SK-N-SH treated with all-trans-retinoic acid at 6 μM for 48 hours (cell line): ENCODE measurements around the gene DDX24.

Experiments
- ATAC-seq: fragments of 200-7000 bp; cut with Tn5 transposase; 3 replicates; pipeline ENCODE4 v1.9.1; 2020; ENCODE audit warnings: mild to moderate bottlenecking, moderate library complexity
- ARNTL ChIP-seq: fragments of 450-650 bp; formaldehyde crosslinking; IDR thresholded peaks from 2 replicates; pipeline ENCODE4 v1.5.0; 2020; ENCODE audit warnings: low read depth, mild to moderate bottlenecking, moderate library complexity, borderline replicate concordance
- BACH2 ChIP-seq: fragments of 250-450 bp; sonication (Bioruptor Pico); IDR thresholded peaks from 2 replicates; pipeline ENCODE4 v1.9.0; 2021; ENCODE audit warnings: mild to moderate bottlenecking, borderline replicate concordance
- CREB5 ChIP-seq: fragments of 250-450 bp; sonication (Bioruptor Pico); IDR thresholded peaks from 2 replicates; pipeline ENCODE4 v1.5.1; 2020; ENCODE audit warnings: low read depth, mild to moderate bottlenecking, moderate library complexity
- CSDC2 ChIP-seq: fragments of 250-450 bp; sonication (Bioruptor Pico); IDR thresholded peaks from 2 replicates; pipeline ENCODE4 v1.5.0; 2020; ENCODE audit warnings: mild to moderate bottlenecking, moderate library complexity
- ESRRG ChIP-seq: fragments of 250-450 bp; sonication (Bioruptor Pico); IDR thresholded peaks from 2 replicates; pipeline ENCODE4 v1.6.1; 2021; ENCODE audit warnings: mild to moderate bottlenecking
- GLIS3 ChIP-seq: fragments of 250-450 bp; sonication (Bioruptor Pico); IDR thresholded peaks from 2 replicates; pipeline ENCODE4 v1.5.0; 2020; ENCODE audit warnings: mild to moderate bottlenecking, moderate library complexity
- ISL1 ChIP-seq: fragments of 250-450 bp; sonication (Bioruptor Pico); IDR thresholded peaks from 2 replicates; pipeline ENCODE4 v2.1.2; 2022; ENCODE audit warnings: mild to moderate bottlenecking, moderate library complexity
- OSR1 ChIP-seq: fragments of 250-450 bp; sonication (Bioruptor Pico); IDR thresholded peaks from 2 replicates; pipeline ENCODE4 v1.8.0; 2022; ENCODE audit warnings: moderate library complexity, mild to moderate bottlenecking, inconsistent platforms
- PPARA ChIP-seq: fragments of 250-450 bp; sonication (Bioruptor Pico); IDR thresholded peaks from 2 replicates; pipeline ENCODE4 v1.5.0; 2020; ENCODE audit warnings: mild to moderate bottlenecking, borderline replicate concordance
- RARB ChIP-seq: fragments of 250-450 bp; sonication (Bioruptor Pico); IDR thresholded peaks from 2 replicates; pipeline ENCODE4 v1.8.0; 2021; ENCODE audit warnings: mild to moderate bottlenecking, moderate library complexity
- SNAI2 ChIP-seq: fragments of 250-450 bp; sonication (Bioruptor Pico); IDR thresholded peaks from 2 replicates; pipeline ENCODE4 v1.5.0; 2020; ENCODE audit warnings: mild to moderate bottlenecking, moderate library complexity
- TCF4 ChIP-seq: fragments of 250-450 bp; sonication (Bioruptor Pico); IDR thresholded peaks from 2 replicates; pipeline ENCODE4 v1.8.0; 2021; ENCODE audit warnings: mild to moderate bottlenecking, moderate library complexity, borderline replicate concordance
- TOX ChIP-seq: fragments of 250-450 bp; sonication (Bioruptor Pico); IDR thresholded peaks from 2 replicates; pipeline ENCODE4 v1.8.0; 2021; ENCODE audit warnings: mild to moderate bottlenecking, moderate library complexity, borderline replicate concordance
- ZC3H10 ChIP-seq: fragments of 250-450 bp; sonication (Bioruptor Pico); IDR thresholded peaks from 2 replicates; pipeline ENCODE4 v1.5.1; 2021; ENCODE audit warnings: mild to moderate bottlenecking, moderate library complexity
- ZFP3 ChIP-seq: fragments of 250-450 bp; sonication (Bioruptor Pico); IDR thresholded peaks from 2 replicates; pipeline ENCODE4 v1.5.0; 2020; ENCODE audit warnings: mild to moderate bottlenecking, moderate library complexity
- ZNF565 ChIP-seq: fragments of 450-650 bp; formaldehyde crosslinking; conservative IDR thresholded peaks from 2 replicates; pipeline ENCODE4 v1.5.0; 2020; ENCODE audit warnings: low read depth, mild to moderate bottlenecking, moderate library complexity
- ZNF70 ChIP-seq: fragments of 450-650 bp; formaldehyde crosslinking; IDR thresholded peaks from 2 replicates; pipeline ENCODE4 v1.5.0; 2020; ENCODE audit warnings: mild to moderate bottlenecking, moderate library complexity
- ZNF8 ChIP-seq: fragments of 450-650 bp; formaldehyde crosslinking; IDR thresholded peaks from 2 replicates; pipeline ENCODE4 v1.5.0; 2020; ENCODE audit warnings: mild to moderate bottlenecking, moderate library complexity
- TF ChIP-seq, protein P1 (sequence below): fragments of 250-450 bp; sonication (Bioruptor Pico); IDR thresholded peaks from 2 replicates; pipeline ENCODE4 v1.8.0; 2020; ENCODE audit warnings: mild to moderate bottlenecking, moderate library complexity, borderline replicate concordance
- TF ChIP-seq, protein P2 (sequence below): fragments of 250-450 bp; sonication (Bioruptor Pico); IDR thresholded peaks from 2 replicates; pipeline ENCODE4 v1.5.1; 2021; ENCODE audit warnings: mild to moderate bottlenecking, moderate library complexity
- TF ChIP-seq, protein P3 (sequence below): fragments of 250-450 bp; sonication (Bioruptor Pico); IDR thresholded peaks from 2 replicates; pipeline ENCODE4 v1.8.0; 2021; ENCODE audit warnings: low read depth, mild to moderate bottlenecking, moderate library complexity, borderline replicate concordance

Gene DDX24

DNA sequence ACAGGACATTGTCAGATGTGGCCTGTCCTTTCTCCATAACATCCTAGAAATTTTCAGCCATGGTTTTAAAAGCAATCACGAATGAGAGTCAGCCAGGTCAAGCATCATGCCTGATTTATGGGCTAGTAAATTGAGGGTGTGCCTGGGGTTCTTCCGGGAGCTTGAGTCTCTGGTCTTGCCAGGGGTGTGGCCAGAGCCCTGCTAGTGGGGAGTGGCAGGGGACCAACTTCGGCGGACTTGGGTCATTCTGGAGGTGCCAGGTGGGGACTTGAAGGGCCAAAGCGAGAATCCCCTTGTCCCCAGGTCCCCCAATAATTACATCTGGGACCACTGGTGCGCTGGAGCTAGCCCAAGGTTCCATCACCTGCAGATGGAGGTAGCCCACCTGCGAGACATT is 49.1 kb downstream of the DDX24 start:
- TF ChIP-seq ARNTL (CRISPR knock-in tag) (no peak), ZNF70 (CRISPR knock-in tag) (no peak)
- ATAC-seq: no peak

GRCh38 chr14:94031161-94031882 is 49.7 kb downstream of the DDX24 start:
- TF ChIP-seq ARNTL (CRISPR knock-in tag): no peak
- TF ChIP-seq PPARA (CRISPR knock-in tag): no peak
- TF ChIP-seq, protein P1, sequence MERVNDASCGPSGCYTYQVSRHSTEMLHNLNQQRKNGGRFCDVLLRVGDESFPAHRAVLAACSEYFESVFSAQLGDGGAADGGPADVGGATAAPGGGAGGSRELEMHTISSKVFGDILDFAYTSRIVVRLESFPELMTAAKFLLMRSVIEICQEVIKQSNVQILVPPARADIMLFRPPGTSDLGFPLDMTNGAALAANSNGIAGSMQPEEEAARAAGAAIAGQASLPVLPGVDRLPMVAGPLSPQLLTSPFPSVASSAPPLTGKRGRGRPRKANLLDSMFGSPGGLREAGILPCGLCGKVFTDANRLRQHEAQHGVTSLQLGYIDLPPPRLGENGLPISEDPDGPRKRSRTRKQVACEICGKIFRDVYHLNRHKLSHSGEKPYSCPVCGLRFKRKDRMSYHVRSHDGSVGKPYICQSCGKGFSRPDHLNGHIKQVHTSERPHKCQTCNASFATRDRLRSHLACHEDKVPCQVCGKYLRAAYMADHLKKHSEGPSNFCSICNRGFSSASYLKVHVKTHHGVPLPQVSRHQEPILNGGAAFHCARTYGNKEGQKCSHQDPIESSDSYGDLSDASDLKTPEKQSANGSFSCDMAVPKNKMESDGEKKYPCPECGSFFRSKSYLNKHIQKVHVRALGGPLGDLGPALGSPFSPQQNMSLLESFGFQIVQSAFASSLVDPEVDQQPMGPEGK (CRISPR knock-in tag): no peak
- TF ChIP-seq ESRRG (CRISPR knock-in tag): no peak
- TF ChIP-seq ZFP3 (CRISPR knock-in tag): no peak
- no peak for TF ChIP-seq ZNF70 (CRISPR knock-in tag)
- no peak for TF ChIP-seq CREB5 (CRISPR knock-in tag)
- no peak for TF ChIP-seq RARB
- TF ChIP-seq ZC3H10 (CRISPR knock-in tag): no peak
- TF ChIP-seq CSDC2 (CRISPR knock-in tag): no peak
- TF ChIP-seq ZNF565: no peak
- TF ChIP-seq ISL1 (CRISPR knock-in tag): no peak
- no peak for TF ChIP-seq TOX (CRISPR knock-in tag)
- TF ChIP-seq, protein P2, sequence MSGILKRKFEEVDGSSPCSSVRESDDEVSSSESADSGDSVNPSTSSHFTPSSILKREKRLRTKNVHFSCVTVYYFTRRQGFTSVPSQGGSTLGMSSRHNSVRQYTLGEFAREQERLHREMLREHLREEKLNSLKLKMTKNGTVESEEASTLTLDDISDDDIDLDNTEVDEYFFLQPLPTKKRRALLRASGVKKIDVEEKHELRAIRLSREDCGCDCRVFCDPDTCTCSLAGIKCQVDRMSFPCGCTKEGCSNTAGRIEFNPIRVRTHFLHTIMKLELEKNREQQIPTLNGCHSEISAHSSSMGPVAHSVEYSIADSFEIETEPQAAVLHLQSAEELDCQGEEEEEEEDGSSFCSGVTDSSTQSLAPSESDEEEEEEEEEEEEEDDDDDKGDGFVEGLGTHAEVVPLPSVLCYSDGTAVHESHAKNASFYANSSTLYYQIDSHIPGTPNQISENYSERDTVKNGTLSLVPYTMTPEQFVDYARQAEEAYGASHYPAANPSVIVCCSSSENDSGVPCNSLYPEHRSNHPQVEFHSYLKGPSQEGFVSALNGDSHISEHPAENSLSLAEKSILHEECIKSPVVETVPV (CRISPR knock-in tag): no peak
- no peak for TF ChIP-seq ZNF8
- TF ChIP-seq TCF4: no peak
- no peak for TF ChIP-seq BACH2 (CRISPR knock-in tag)
- TF ChIP-seq, protein P3, sequence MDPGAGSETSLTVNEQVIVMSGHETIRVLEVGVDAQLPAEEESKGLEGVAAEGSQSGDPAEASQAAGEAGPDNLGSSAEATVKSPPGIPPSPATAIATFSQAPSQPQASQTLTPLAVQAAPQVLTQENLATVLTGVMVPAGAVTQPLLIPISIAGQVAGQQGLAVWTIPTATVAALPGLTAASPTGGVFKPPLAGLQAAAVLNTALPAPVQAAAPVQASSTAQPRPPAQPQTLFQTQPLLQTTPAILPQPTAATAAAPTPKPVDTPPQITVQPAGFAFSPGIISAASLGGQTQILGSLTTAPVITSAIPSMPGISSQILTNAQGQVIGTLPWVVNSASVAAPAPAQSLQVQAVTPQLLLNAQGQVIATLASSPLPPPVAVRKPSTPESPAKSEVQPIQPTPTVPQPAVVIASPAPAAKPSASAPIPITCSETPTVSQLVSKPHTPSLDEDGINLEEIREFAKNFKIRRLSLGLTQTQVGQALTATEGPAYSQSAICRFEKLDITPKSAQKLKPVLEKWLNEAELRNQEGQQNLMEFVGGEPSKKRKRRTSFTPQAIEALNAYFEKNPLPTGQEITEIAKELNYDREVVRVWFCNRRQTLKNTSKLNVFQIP: no peak
- TF ChIP-seq OSR1 (CRISPR knock-in tag): no peak

DNA sequence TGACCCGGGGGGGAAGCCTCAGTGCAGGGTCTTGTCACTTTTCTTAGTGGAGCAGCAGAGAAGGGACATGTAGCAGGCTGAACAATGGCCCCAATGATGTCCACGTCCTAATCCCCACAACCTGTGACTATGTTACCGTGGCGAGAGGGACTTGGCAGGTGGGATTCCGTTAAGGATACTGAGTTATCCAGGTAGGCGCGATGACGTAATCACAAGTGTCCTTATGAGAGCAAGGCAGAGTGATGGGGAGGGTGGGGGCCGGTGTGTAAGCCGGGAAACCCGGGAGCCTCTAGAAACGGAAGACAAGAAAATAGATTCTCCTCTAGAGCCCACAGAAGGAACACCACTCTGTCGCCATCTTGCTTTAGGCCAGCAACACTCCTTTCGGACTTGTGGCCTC is 50.4 kb downstream of the DDX24 start:
- TF ChIP-seq, protein P1 (CRISPR knock-in tag): no peak
- no peak for TF ChIP-seq OSR1 (CRISPR knock-in tag)
- no peak for TF ChIP-seq ZFP3 (CRISPR knock-in tag)
- TF ChIP-seq RARB: no peak
- no peak for ATAC-seq

More at GRCh38 chr14:94031161-94031882, 49.7 kb downstream of the DDX24 start:
- no peak for ATAC-seq

DNA sequence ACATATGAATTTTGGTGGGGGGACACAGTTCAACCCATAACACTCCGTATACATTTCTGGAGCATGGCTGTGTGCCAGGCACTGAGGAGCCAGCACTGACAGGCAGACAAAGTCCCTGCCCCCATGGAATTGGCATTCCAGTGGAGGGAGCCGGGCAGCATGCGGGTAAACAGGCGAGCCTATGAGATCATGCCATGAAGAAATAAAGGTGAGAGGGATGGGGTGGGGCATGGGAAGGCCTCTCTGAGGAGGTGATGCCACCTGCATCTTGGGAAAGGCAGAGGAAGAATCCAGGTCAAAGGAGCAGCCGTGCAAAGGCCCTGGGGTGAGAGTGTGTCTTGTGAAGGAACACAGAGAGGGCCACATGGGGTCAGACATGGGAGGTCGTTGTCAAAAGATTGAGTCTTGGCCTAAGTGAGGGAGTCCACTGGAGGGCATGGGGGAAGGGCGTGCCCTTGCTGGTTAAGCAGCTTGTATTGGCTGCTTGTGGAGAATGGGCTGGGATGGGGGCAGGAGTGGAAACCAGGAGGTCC is 51.3 kb downstream of the DDX24 start:
- no peak for ATAC-seq
- TF ChIP-seq PPARA (CRISPR knock-in tag) (no peak), RARB (no peak), ZNF565 (no peak), CSDC2 (CRISPR knock-in tag) (no peak), ZC3H10 (CRISPR knock-in tag) (no peak), SNAI2 (CRISPR knock-in tag) (no peak), CREB5 (CRISPR knock-in tag) (no peak), OSR1 (CRISPR knock-in tag) (no peak), ISL1 (CRISPR knock-in tag) (no peak), ZNF70 (CRISPR knock-in tag) (no peak), ARNTL (CRISPR knock-in tag) (no peak), GLIS3 (no peak), ZFP3 (CRISPR knock-in tag) (no peak), ZNF8 (no peak)
- TF ChIP-seq, protein P2 (CRISPR knock-in tag): no peak
- TF ChIP-seq, protein P3: no peak
